Esophagus squamous epithelium (tissue), 5 donors: ENCODE results near the gene KCNK1. TPM values are rescaled to one million over a fixed set of nuclear protein-coding genes. Genes with fewer than 3 reads are reported as not detected.

Experiments
- DNase-seq: peaks from one replicate; lab custom pipeline; 2025; lab: John Stamatoyannopoulos, UW
- H3K27ac ChIP-seq, 4 donors: fragments of 200-600 bp; sonication (generic); one replicate each; pipeline ENCODE4 v1.5.1; 2016 to 2019; ENCODE audit warnings: mild to moderate bottlenecking in 1 of 4
- H3K27me3 ChIP-seq, 4 donors: fragments of 200-600 bp; sonication (generic); 1 replicate in 3 of 4; 2 replicates in 1 of 4; pipeline versions ENCODE4 v1.5.1 to v1.6.0; 2017 to 2021; ENCODE audit warnings: antibody characterized with exemption in 1 of 4
- H3K36me3 ChIP-seq, 3 donors: fragments of 200-600 bp; sonication (generic); one replicate each; pipeline ENCODE4 v1.5.1; 2016 to 2019
- H3K4me1 ChIP-seq, 3 donors: fragments of 200-600 bp; sonication (generic); one replicate each; pipeline ENCODE4 v1.5.1; 2017 to 2019
- H3K4me3 ChIP-seq, 4 donors: fragments of 200-600 bp; sonication (generic); 1 replicate in 3 of 4; 2 replicates in 1 of 4; pipeline ENCODE4 v1.5.1; 2016 to 2019; ENCODE audit warnings: mild to moderate bottlenecking in 2 of 4, moderate library complexity in 1 of 4
- H3K9me3 ChIP-seq, 3 donors: fragments of 200-600 bp; sonication (generic); one replicate each; pipeline ENCODE4 v1.5.1; 2016 to 2019
- CTCF ChIP-seq, 6 experiments: fragments of 450-650 bp in 4 of 6; fragments of 200-600 bp in 2 of 6; sonication (generic) in 2 of 6; IDR thresholded peaks; one replicate each; pipeline ENCODE4 v1.5.1; 2016 to 2019; ENCODE audit warnings: antibody characterized with exemption in 6 of 6, mild to moderate bottlenecking in 4 of 6, moderate library complexity in 4 of 6
- POLR2A ChIP-seq, 4 donors: fragments of 450-650 bp; IDR thresholded peaks; one replicate each; pipeline ENCODE4 v1.6.1; 2017; ENCODE audit warnings: antibody characterized with exemption in 4 of 4, mild to moderate bottlenecking in 4 of 4, moderate library complexity in 3 of 4
- WGBS, 2 donors: methylation state at CpG; one replicate each; pipeline ENCODE4 v1.1.5; 2018; 5-methylcytosine and 5-hydroxymethylcytosine counted together
- intact Hi-C: fragments of 100-400 bp; cut with DNase I; formaldehyde crosslinking; loops from one replicate; pipeline ENCODE4 v1.15.0; 2022
- total RNA-seq, 4 donors: library from RNA; depleted of rRNA; stranded (reverse); fragments of >200 nt; gene quantifications; one replicate each; pipeline ENCODE4 v1.1.0, GENCODE V29; 2016
- donor health status: DM: yes; HTN: yes; CAD: no.

KCNK1 gene
- total RNA-seq, 4 donors from 2014 or later = 11.2 to 25.7 (median 16.7) TPM

GRCh38 chr1:233641029-233641428, 27.1 kb downstream of the KCNK1 start:
- intact Hi-C loops = no loop called here
- no peak for DNase-seq
- Histone ChIP-seq H3K9me3 (no peaks in the 10 kb centered on the region), H3K27ac (no peak overlapping the region), H3K36me3 (no peaks in the 10 kb centered on the region), H3K4me3 (no peak overlapping the region), H3K4me1 (no peaks in the 10 kb centered on the region), H3K27me3 (no peaks in the 10 kb centered on the region)
- WGBS, 2 donors = 88 to 97% methylated on average over 6 of the region's 6 CpGs
- TF ChIP-seq POLR2A (IDR thresholded peaks at IDR 0.05) (no peak), CTCF (IDR thresholded peaks at IDR 0.05) (no peak)

- Histone ChIP-seq H3K36me3 (no peaks in the 10 kb centered on the region), H3K27ac (no peak overlapping the region), H3K27me3 (no peaks in the 10 kb centered on the region), H3K9me3 (peaks cover 0 to 10% (median 0%) of the 10 kb centered on the region in 3 donors), H3K4me1 (peaks cover 0 to 3% (median 0%) of the 10 kb centered on the region in 3 donors), H3K4me3 (no peak overlapping the region)
- TF ChIP-seq CTCF (IDR thresholded peaks at IDR 0.05) (no peak), POLR2A (IDR thresholded peaks at IDR 0.05) (no peak)
- no peak for DNase-seq
- intact Hi-C loops = no loop called here
- 36 to 37% methylated on average over 4 of the region's 4 CpGs for WGBS, 2 donors
Observed at GRCh38 chr1:233647073-233647472, 33.2 kb downstream of the KCNK1 start.

GRCh38 chr1:233647636-233648035, 33.7 kb downstream of the KCNK1 start:
- H3K36me3 ChIP-seq = no peaks in the 10 kb centered on the region
- H3K4me3 ChIP-seq = no peak overlapping the region
- peaks cover 0 to 3% (median 0%) of the 10 kb centered on the region in 3 donors for H3K4me1 ChIP-seq
- 55 to 88% methylated on average over 1 to 2 of the region's 2 CpGs for WGBS, 2 donors
- intact Hi-C loops = no loop called here
- no peaks in the 10 kb centered on the region for H3K27me3 ChIP-seq
- TF ChIP-seq POLR2A (IDR thresholded peaks at IDR 0.05) (no peak), CTCF (IDR thresholded peaks at IDR 0.05) (no peak)
- H3K9me3 ChIP-seq = peaks cover 0 to 10% (median 0%) of the 10 kb centered on the region in 3 donors
- no peak for DNase-seq
- no peak overlapping the region for H3K27ac ChIP-seq

- Histone ChIP-seq H3K27ac (no peak overlapping the region), H3K4me3 (no peak overlapping the region), H3K4me1 (peaks cover 3 to 11% (median 4%) of the 10 kb centered on the region in 3 donors), H3K27me3 (no peaks in the 10 kb centered on the region), H3K9me3 (peaks cover 0 to 10% (median 0%) of the 10 kb centered on the region in 3 donors), H3K36me3 (no peaks in the 10 kb centered on the region)
- intact Hi-C loops = no loop called here
- TF ChIP-seq POLR2A (IDR thresholded peaks at IDR 0.05) (no peak), CTCF (IDR thresholded peaks at IDR 0.05) (no peak)
- 74 to 82% methylated on average over 5 of the region's 5 CpGs for WGBS, 2 donors
- no peak for DNase-seq
Observed at GRCh38 chr1:233651061-233651460, 37.2 kb downstream of the KCNK1 start.

GRCh38 chr1:233651563-233652233, 37.8 kb downstream of the KCNK1 start:
- Histone ChIP-seq H3K4me3 (no peak overlapping the region), H3K9me3 (peaks cover 0 to 10% (median 0%) of the 10 kb centered on the region in 3 donors), H3K27me3 (no peaks in the 10 kb centered on the region), H3K36me3 (no peaks in the 10 kb centered on the region), H3K27ac (no peak overlapping the region), H3K4me1 (peaks cover 3 to 17% (median 4%) of the 10 kb centered on the region in 3 donors)
- WGBS, 2 donors = 66 to 68% methylated on average over 5 of the region's 5 CpGs
- DNase-seq = no peak
- TF ChIP-seq POLR2A (IDR thresholded peaks at IDR 0.05) (no peak), CTCF (IDR thresholded peaks at IDR 0.05) (no peak)
- intact Hi-C loops = no loop called here
